Tibial nerve (tissue), 4 donors: ENCODE results near the gene SHQ1. TPM values are rescaled to one million over a fixed set of nuclear protein-coding genes. Genes with fewer than 3 reads are reported as not detected.

Experiments
- DNase-seq, 2 donors: peaks; one replicate each; pipeline ENCODE4 v3.0.0-alpha.2; 2019; ENCODE audit warnings: low spot score in 2 of 2
- H3K27ac ChIP-seq, 4 donors: fragments of 200-600 bp; sonication (generic) in 3 of 4; one replicate each; pipeline ENCODE4 v1.5.1; 2017 to 2019; ENCODE audit warnings: mild to moderate bottlenecking in 1 of 4
- H3K27me3 ChIP-seq, 2 donors: fragments of 200-600 bp; sonication (generic) in 1 of 2; one replicate each; pipeline versions ENCODE4 v1.5.1 to v1.6.0; 2017 to 2019
- H3K36me3 ChIP-seq, 3 donors: fragments of 200-600 bp; sonication (generic); one replicate each; pipeline ENCODE4 v1.5.1; 2018 to 2019
- H3K4me1 ChIP-seq, 4 donors: fragments of 200-600 bp; sonication (generic) in 3 of 4; one replicate each; pipeline ENCODE4 v1.5.1; 2017 to 2019
- H3K4me3 ChIP-seq, 4 donors: fragments of 200-600 bp; sonication (generic) in 3 of 4; one replicate each; pipeline ENCODE4 v1.5.1; 2017 to 2019; ENCODE audit warnings: mild to moderate bottlenecking in 1 of 4, moderate library complexity in 1 of 4
- H3K9me3 ChIP-seq, 4 donors: fragments of 200-600 bp; sonication (generic) in 3 of 4; one replicate each; pipeline ENCODE4 v1.5.1; 2017 to 2019
- CTCF ChIP-seq, 5 experiments: fragments of 200-600 bp in 3 of 5; fragments of 450-650 bp in 2 of 5; sonication (generic) in 3 of 5; IDR thresholded peaks; one replicate each; pipeline ENCODE4 v1.5.1; 2016 to 2019; ENCODE audit warnings: antibody characterized with exemption in 5 of 5, mild to moderate bottlenecking in 3 of 5, moderate library complexity in 2 of 5
- EP300 ChIP-seq, 2 donors: sonication (generic); formaldehyde crosslinking; IDR thresholded peaks; one replicate each; pipeline ENCODE4 v1.6.1; 2017; ENCODE audit warnings: antibody characterized with exemption in 2 of 2, mild to moderate bottlenecking in 1 of 2
- POLR2A ChIP-seq, 2 donors: fragments of 450-650 bp; IDR thresholded peaks; one replicate each; pipeline ENCODE4 v1.6.1; 2017; ENCODE audit warnings: antibody characterized with exemption in 2 of 2, mild to moderate bottlenecking in 2 of 2, moderate library complexity in 2 of 2
- WGBS, 2 donors: methylation state at CpG; one replicate each; pipeline ENCODE4 v1.1.5; 2018; 5-methylcytosine and 5-hydroxymethylcytosine counted together
- total RNA-seq, 4 donors: library from RNA; depleted of rRNA; stranded (reverse); fragments of >200 nt; gene quantifications; one replicate each; pipeline ENCODE4 v1.1.0, GENCODE V29; 2016

The SHQ1 gene
- total RNA-seq, 4 donors from 2014 or later: 10.0 to 25.3 (median 19.5) TPM

- Histone ChIP-seq H3K36me3 (peaks cover 0 to 7% (median 0%) of the 10 kb centered on the region in 3 donors), H3K27me3 (no peaks in the 10 kb centered on the region), H3K4me3 (no peak overlapping the region), H3K27ac (no peak overlapping the region), H3K4me1 (no peaks in the 10 kb centered on the region), H3K9me3 (no peaks in the 10 kb centered on the region)
- no peak for DNase-seq
- WGBS, 2 donors: 56 to 62% methylated on average over 11 of the region's 11 CpGs
- TF ChIP-seq POLR2A (IDR thresholded peaks at IDR 0.05): no peak
- TF ChIP-seq CTCF (IDR thresholded peaks at IDR 0.05): no peak
- no peak for TF ChIP-seq EP300 (IDR thresholded peaks at IDR 0.05)
These were observed 101.5 kb downstream of the SHQ1 start for GRCh38 chr3:72746430-72747411.

GRCh38 chr3:72745146-72745999 lies 102.9 kb downstream of the SHQ1 start:
- no peaks in the 10 kb centered on the region for H3K27me3 ChIP-seq
- TF ChIP-seq POLR2A (IDR thresholded peaks at IDR 0.05) (no peak), EP300 (IDR thresholded peaks at IDR 0.05) (no peak), CTCF (IDR thresholded peaks at IDR 0.05) (no peak)
- no peak for DNase-seq
- peaks cover 0 to 7% (median 0%) of the 10 kb centered on the region in 3 donors for H3K36me3 ChIP-seq
- no peak overlapping the region for H3K4me3 ChIP-seq
- no peak overlapping the region for H3K27ac ChIP-seq
- WGBS, 2 donors: 78 to 82% methylated on average over 17 of the region's 17 CpGs
- no peaks in the 10 kb centered on the region for H3K4me1 ChIP-seq
- H3K9me3 ChIP-seq: no peaks in the 10 kb centered on the region

GRCh38 chr3:72744330-72744729 lies 103.9 kb downstream of the SHQ1 start:
- WGBS, 2 donors: 30 to 47% methylated on average over 1 of the region's 1 CpG
- Histone ChIP-seq H3K4me1 (peaks cover 0 to 1% (median 0%) of the 10 kb centered on the region in 4 donors), H3K4me3 (no peak overlapping the region), H3K36me3 (peaks cover 0 to 7% (median 0%) of the 10 kb centered on the region in 3 donors), H3K9me3 (no peaks in the 10 kb centered on the region), H3K27ac (no peak overlapping the region), H3K27me3 (no peaks in the 10 kb centered on the region)
- TF ChIP-seq POLR2A (IDR thresholded peaks at IDR 0.05) (no peak), CTCF (IDR thresholded peaks at IDR 0.05) (no peak), EP300 (IDR thresholded peaks at IDR 0.05) (no peak)
- no peak for DNase-seq

- no peak overlapping the region for H3K4me3 ChIP-seq
- peaks cover 0 to 3% (median 0%) of the 10 kb centered on the region in 4 donors for H3K9me3 ChIP-seq
- 85 to 90% methylated on average over 6 of the region's 6 CpGs for WGBS, 2 donors
- TF ChIP-seq CTCF (IDR thresholded peaks at IDR 0.05) (no peak), POLR2A (IDR thresholded peaks at IDR 0.05) (no peak), EP300 (IDR thresholded peaks at IDR 0.05) (no peak)
- peaks cover 0 to 15% (median 0%) of the 10 kb centered on the region in 4 donors for H3K4me1 ChIP-seq
- DNase-seq: no peak
- peaks cover 0 to 14% of the 10 kb centered on the region in 2 donors for H3K27me3 ChIP-seq
- no peaks in the 10 kb centered on the region for H3K36me3 ChIP-seq
- H3K27ac ChIP-seq: no peak overlapping the region
These were observed 108.4 kb downstream of the SHQ1 start for GRCh38 chr3:72739531-72740466.
